ENCODE results near the gene HEMK1.
A peak's percentile ranks its signal among the peaks of the same experiment; 100 is the strongest.

Gene HEMK1

GRCh38 chr3:50602595-50603191, 33.4 kb downstream of the HEMK1 start:
- DNase-seq (ENCODE audit: low spot score) = no peak

GRCh38 chr3:50603261-50604109, 34.2 kb downstream of the HEMK1 start:
- no peak for DNase-seq (ENCODE audit: low spot score)

- no peak for DNase-seq (ENCODE audit: low spot score)
These were observed 34.8 kb downstream of the HEMK1 start for GRCh38 chr3:50604110-50604621.

- no peak for DNase-seq (ENCODE audit: low spot score)
These were observed 35.6 kb downstream of the HEMK1 start for GRCh38 chr3:50604628-50605588.

- no peak for DNase-seq (ENCODE audit: low spot score)
These were observed 36.6 kb downstream of the HEMK1 start for GRCh38 chr3:50605901-50606326.

GRCh38 chr3:50606596-50606995, 37.3 kb downstream of the HEMK1 start:
- DNase-seq (ENCODE audit: low spot score) = no peak

- no peak for DNase-seq (ENCODE audit: low spot score)
These were observed 38.2 kb downstream of the HEMK1 start for GRCh38 chr3:50607271-50608091.

- no peak for DNase-seq (ENCODE audit: low spot score)
These were observed 39.0 kb downstream of the HEMK1 start for GRCh38 chr3:50608278-50608677.

GRCh38 chr3:50609071-50609762, 39.9 kb downstream of the HEMK1 start:
- no peak for DNase-seq (ENCODE audit: low spot score)

GRCh38 chr3:50609763-50610085, 40.4 kb downstream of the HEMK1 start:
- DNase-seq (ENCODE audit: low spot score) = no peak

- no peak for DNase-seq (ENCODE audit: low spot score)
These were observed 41.1 kb downstream of the HEMK1 start for GRCh38 chr3:50610181-50610971.

- DNase-seq (ENCODE audit: low spot score) = no peak
These were observed 41.7 kb downstream of the HEMK1 start for GRCh38 chr3:50610992-50611463.

- peak; percentile 72 for DNase-seq (ENCODE audit: low spot score)
These were observed 42.3 kb downstream of the HEMK1 start, which contains the start of gene CISH for GRCh38 chr3:50611464-50612233. Gene CISH (minus strand): TSS chr3:50611774. CDS start chr3:50611650, 124 bp downstream.

- DNase-seq (ENCODE audit: low spot score) = no peak
These were observed 43.0 kb downstream of the HEMK1 start for GRCh38 chr3:50612234-50612882.

GRCh38 chr3:50612970-50613846, 43.9 kb downstream of the HEMK1 start:
- DNase-seq (ENCODE audit: low spot score) = no peak

- DNase-seq (ENCODE audit: low spot score) = no peak
These were observed 45.9 kb downstream of the HEMK1 start for GRCh38 chr3:50615190-50615589.

- peak; percentile 84 for DNase-seq (ENCODE audit: low spot score)
These were observed 46.9 kb downstream of the HEMK1 start for GRCh38 chr3:50616003-50616769.

All from putamen (tissue), 1 donor.